GM18507 (cell line): Measurements from ENCODE around the gene QPRT.
"Not testable (repeated sequence)": the region's sequence is repeated elsewhere in the genome, so short reads cannot be mapped to it uniquely, and the experiment has no call there.

Source experiments
- DNase-seq: peaks from one replicate; pipeline ENCODE4 v3.0.0; 2011; ENCODE audit warnings: low read depth; ENCODE audit not compliant: insufficient read length; ENCODE audit errors: extremely low spot score
- FAIRE-seq: peaks from 2 replicates; lab custom pipeline; 2011; peaks lifted over from hg19 to GRCh38; lab: Jason Lieb, UNC

The QPRT gene

DNA sequence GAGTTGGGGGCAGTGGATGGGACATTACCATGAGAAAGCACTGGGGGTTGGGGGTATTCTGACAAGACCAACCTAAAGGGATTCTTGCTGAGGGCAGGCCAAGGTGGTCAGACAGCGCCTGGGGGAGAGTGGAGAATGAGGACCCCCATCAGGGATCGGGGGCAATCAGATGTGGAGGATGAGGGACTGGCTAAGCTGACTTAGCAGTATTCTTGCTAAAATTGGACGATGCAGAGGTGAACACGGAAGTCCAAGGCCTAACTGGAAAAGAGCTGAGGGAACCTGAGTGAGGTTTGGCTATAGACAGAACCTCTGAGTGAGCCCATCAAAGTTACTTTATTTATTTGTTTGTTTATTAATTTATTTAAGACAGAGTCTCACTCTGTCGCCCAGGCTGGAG lies 9.2 kb downstream of the QPRT start:
- FAIRE-seq: no peak
- no peak for DNase-seq

- DNase-seq: not testable (repeated sequence)
- peak; percentile 77 for FAIRE-seq
These were observed 10.7 kb downstream of the QPRT start for GRCh38 chr16:29689490-29690351.

GRCh38 chr16:29692606-29693005 lies 13.6 kb downstream of the QPRT start:
- DNase-seq, FAIRE-seq: not testable (repeated sequence)

- DNase-seq (no peak), FAIRE-seq (no peak)
These were observed 15.6 kb downstream of the QPRT start for GRCh38 chr16:29694384-29695195.

GRCh38 chr16:29695675-29696074 lies 16.7 kb downstream of the QPRT start:
- not testable (repeated sequence) for DNase-seq, FAIRE-seq

- FAIRE-seq: no peak
These were observed 17.9 kb downstream of the QPRT start for GRCh38 chr16:29696881-29697331.

GRCh38 chr16:29697391-29697790 lies 18.4 kb downstream of the QPRT start:
- DNase-seq: no peak

More at GRCh38 chr16:29696881-29697331, 17.9 kb downstream of the QPRT start:
- no peak for DNase-seq

DNA sequence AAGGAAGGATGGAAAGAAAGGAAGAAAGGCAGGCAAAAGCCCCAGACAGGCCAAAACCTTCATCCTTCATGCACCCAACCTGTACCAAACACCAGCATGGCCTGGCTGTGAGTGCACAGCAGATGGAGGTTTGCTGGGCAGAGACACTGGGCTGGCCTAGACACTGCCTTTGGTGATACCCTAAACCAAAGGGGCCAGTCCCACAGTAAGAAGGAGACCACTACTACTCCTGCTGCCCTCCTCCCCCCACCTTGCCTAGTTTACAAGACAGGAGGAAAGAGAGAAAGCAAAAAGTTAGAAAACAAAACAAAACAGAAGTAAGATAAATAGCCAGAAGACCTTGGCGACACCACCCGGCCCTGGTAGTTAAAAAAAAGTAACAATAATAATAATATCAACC lies 19.1 kb downstream of the QPRT start:
- FAIRE-seq: no peak
- no peak for DNase-seq

More at GRCh38 chr16:29697391-29697790, 18.4 kb downstream of the QPRT start:
- no peak for FAIRE-seq

- FAIRE-seq (no peak), DNase-seq (no peak)
These were observed 19.7 kb downstream of the QPRT start for GRCh38 chr16:29698484-29699323.

- no peak for FAIRE-seq
- DNase-seq: no peak
These were observed 20.6 kb downstream of the QPRT start for GRCh38 chr16:29699324-29700219.

- DNase-seq: no peak
- FAIRE-seq: peak; percentile 70
These were observed 21.4 kb downstream of the QPRT start for GRCh38 chr16:29700253-29700987.

GRCh38 chr16:29701214-29701555 lies 22.2 kb downstream of the QPRT start:
- DNase-seq (no peak), FAIRE-seq (no peak)

GRCh38 chr16:29702269-29702668 lies 23.3 kb downstream of the QPRT start:
- DNase-seq (no peak), FAIRE-seq (no peak)

DNA sequence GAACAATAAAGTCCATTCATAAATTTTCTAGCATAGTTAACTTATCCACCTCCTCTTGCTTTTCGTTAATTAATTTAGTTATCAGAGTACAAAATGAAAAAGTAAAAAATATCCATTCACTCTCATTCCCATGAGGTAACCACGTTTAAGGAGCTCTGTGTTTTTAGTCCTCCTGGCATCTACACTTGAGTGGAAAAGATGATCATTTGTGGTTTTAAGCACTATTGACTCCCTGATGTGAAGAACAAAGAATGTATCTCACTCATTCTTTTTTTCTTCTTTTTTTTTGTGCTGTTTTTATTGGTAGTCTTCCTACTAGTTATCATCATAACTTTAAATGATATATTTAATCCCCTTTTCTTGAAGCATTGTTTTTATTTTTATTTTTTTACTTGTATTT lies 26.1 kb downstream of the QPRT start:
- FAIRE-seq (no peak), DNase-seq (no peak)

DNA sequence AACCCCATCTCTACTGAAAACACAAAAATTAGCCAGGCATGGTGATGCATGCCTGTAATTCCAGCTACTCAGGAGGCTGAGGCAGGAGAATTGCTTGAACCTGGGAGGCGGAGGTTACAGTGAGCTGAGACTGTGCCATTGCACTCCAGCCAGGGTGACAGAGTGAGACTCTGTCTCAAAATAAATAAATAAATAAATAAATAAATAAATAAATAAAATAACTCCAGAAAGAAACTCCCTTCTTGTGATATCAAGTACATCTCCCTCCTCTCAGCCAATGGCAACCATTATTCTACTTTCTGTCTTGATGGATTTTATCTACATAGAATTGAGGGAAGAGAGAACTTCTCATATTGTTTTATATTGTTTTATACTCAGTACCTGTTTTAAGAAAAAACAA lies 28.2 kb downstream of the QPRT start:
- not testable (repeated sequence) for FAIRE-seq, DNase-seq

DNA sequence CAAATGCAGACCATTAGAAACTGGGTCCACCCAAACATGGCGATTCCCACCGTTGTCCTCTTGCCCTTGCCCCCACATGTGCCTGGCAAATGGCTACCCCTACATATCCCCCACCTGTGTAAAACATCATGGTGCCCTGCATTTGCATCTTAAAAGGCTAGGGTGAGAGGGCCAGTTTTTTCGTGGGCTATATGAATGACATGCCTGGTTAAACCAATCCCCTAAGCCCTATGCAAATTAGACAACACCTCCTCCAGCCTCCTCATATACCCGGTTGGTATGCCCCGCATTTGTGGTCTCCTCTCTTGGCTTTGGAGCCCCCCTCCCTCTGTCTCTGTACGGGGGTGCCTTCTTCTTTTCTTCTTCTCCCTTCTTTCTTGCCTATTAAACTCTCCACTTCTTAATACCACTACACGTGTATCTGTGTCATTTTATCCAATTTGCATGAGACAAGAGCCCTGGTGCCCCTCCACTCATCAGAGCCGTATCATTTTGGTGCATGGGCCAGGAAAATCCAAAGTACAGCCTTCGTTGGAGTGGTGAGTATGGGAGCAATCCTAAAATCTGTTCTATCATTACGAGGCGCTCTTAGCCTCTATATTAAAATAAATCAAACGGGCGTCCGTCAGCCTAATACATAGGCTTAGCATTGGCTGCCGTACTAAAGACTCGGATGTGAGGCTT lies 30.1 kb downstream of the QPRT start:
- DNase-seq (no peak), FAIRE-seq (no peak)

DNA sequence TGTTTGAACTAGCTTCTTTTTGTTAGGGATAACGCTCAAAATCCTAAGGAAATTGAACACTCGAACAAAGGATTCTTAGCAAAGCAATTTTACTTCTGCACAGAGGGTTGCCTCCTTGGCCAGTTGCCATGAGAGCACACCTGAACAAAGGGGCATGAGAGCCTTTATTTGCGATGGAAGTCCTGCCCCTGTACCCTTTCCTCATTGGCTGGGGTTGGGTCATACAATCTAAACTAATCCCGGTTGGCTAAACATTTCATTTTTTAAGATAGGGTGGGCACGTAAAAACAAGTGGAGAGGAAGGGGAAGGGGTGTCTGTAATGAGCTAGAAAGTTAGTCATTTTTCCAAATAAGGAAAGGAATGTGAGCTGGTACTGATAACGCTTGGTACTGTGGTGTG lies 30.7 kb downstream of the QPRT start:
- DNase-seq, FAIRE-seq: not testable (repeated sequence)
